Measurements from ENCODE around the gene COPS2. TPM values are rescaled to one million over a fixed set of nuclear protein-coding genes. Genes with fewer than 3 reads are reported as not detected.
"Not testable (repeated sequence)": the region's sequence is repeated elsewhere in the genome, so short reads cannot be mapped to it uniquely, and the experiment has no call there.

Gene COPS2
- total RNA-seq, 1 experiment from 2014 or later, result 103 TPM

GRCh38 chr15:49101536-49101935 is 53.9 kb downstream of the COPS2 start:
- Histone ChIP-seq H3K4me1 (no peaks in the 10 kb centered on the region), H3K27ac (no peak overlapping the region), H3K27me3 (no peaks in the 10 kb centered on the region), H3K4me3 (no peak overlapping the region), H3K9me3 (replicated peaks) (no peaks in the 10 kb centered on the region), H3K36me3 (no peaks in the 10 kb centered on the region)
- DNase-seq, result no peak

DNA sequence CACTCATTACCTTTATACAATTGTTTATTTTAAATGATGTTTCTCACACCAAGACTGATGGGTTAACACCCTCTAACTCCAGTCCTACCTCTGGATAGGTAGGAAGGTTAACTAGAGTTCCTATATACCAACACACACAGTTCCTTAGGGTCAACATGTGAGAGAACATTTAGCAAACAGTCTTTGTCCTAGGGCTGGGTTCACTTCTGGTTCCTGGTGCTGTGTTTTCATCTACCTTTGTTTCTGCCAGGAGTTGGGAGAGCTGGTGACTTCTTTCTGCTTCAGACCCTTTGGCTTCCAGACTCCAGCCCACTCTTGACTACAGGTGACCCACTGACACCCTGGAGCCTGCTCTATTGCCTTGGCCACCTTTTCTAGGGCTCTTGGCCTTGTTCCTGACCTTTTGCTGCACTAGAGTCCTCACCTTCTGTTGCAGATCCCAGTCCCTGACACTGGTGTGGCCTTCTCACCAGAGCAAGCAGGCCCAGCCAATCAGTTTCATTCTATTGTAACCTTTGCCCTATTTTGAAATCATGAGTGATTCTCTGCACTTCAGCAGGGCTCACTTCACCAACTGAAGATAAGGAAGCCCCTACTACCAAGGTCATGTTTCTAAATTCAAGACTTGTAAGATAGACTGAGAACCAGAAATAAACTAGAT is 59.2 kb downstream of the COPS2 start:
- DNase-seq, result no peak
- Histone ChIP-seq H3K4me3 (no peak overlapping the region), H3K27ac (no peak overlapping the region), H3K27me3 (no peaks in the 10 kb centered on the region), H3K9me3 (replicated peaks) (no peaks in the 10 kb centered on the region), H3K36me3 (no peaks in the 10 kb centered on the region), H3K4me1 (no peaks in the 10 kb centered on the region)

GRCh38 chr15:49094923-49095322 is 60.5 kb downstream of the COPS2 start:
- no peak overlapping the region for H3K4me3 ChIP-seq
- no peaks in the 10 kb centered on the region for H3K27me3 ChIP-seq
- no peaks in the 10 kb centered on the region for H3K36me3 ChIP-seq
- H3K9me3 ChIP-seq (replicated peaks), result no peaks in the 10 kb centered on the region
- DNase-seq, result no peak
- no peak overlapping the region for H3K27ac ChIP-seq
- H3K4me1 ChIP-seq, result no peaks in the 10 kb centered on the region

DNA sequence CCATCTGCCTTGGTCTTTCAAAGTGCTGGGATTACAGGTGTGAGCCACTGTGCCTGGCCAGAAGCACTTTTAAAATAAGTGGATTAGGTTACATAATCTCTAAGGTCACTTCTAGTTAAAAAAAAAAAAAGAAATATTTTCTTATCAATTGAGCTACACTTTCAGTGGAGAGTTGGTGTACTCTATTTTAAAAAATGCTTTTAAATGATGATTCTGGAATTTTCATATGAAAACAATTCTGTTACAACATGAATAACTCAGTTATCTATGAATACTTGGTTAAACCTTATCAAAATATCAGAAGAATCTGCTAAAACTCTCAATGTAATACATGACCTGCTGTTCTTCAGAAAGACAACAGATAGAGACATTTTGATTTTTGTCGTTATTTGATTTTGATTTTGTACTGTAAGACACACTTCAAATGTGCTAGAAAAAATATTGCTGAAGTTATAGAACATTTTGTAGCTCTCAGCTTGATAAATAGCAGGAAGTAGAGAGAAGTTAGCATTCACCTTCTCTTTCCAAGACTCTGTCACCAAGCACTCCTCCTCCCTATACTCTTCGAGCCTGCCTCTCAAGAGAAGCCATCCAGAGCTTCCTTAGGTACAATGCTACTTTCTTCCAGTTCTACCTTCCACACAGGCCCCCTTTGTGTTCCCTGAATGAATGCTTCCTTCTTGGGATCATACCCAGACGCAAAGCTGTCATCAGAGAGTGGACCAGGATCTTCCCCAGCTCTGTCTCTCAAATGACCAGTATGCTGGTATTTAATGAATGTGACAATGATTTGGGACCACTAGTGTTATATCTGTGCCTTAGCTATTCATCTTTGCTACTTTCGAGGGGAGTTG is 61.9 kb downstream of the COPS2 start:
- DNase-seq, result no peak
- no peaks in the 10 kb centered on the region for H3K4me1 ChIP-seq
- no peak overlapping the region for H3K4me3 ChIP-seq
- H3K27ac ChIP-seq, result no peak overlapping the region
- H3K27me3 ChIP-seq, result no peaks in the 10 kb centered on the region
- H3K9me3 ChIP-seq (replicated peaks), result no peaks in the 10 kb centered on the region
- H3K36me3 ChIP-seq, result no peaks in the 10 kb centered on the region

DNA sequence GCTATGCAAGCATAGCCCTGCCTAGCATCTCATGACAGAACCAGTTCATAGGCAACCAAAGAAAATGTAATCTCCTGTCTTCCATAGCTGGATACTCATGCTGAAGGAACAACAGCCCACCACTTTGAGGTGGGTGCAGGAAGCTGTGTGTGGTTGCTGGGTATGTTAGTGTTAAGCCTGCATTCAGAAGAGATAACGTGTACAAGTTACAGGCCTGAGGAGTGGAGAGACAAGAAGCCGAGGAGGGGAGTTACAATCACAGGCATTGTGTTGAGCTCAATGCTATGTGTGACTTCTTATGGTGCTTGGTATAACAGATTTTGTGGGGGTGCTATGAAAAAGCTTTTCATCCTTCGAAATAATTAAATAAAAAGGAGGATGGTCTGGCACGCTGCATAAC is 66.4 kb downstream of the COPS2 start:
- Histone ChIP-seq H3K27ac (no peak overlapping the region), H3K4me3 (no peak overlapping the region), H3K9me3 (replicated peaks) (no peaks in the 10 kb centered on the region), H3K27me3 (no peaks in the 10 kb centered on the region), H3K36me3 (no peaks in the 10 kb centered on the region), H3K4me1 (no peaks in the 10 kb centered on the region)
- DNase-seq, result no peak

DNA sequence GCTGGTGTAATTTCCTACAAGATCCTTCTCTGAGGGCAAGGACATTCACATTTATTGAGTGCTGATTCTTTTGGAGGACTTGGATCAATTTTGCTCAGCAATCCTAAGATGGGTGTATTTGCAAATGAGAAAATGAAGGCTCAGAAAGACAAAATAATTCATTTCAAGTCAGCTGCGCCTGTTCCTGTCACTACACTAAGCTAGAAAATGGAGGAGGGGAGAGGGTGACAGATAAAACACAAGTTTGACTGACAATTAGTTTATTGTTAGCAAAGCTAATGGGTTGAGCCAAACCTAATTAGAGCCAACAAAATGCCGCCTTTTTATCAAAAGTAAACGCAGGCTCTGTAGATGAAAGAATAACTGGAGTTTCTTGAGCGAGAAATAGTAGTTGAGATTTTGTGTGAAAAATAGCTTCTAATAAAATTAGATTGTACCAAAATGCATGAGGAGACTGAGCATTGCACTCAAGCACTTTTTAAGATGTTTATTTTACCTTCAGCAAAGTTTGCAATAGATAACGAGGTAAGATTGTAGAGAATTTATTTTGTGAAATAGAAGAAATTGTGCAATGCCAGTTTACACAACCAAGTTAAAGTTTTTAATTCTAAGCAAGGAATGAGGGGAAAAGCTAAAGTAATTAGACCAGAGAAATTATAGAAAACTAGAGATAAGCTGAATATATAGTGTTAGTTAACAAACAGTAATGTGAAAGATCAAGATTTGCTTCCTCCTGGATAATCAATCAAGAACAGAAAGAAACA is 69.5 kb downstream of the COPS2 start:
- Histone ChIP-seq H3K4me1 (no peaks in the 10 kb centered on the region), H3K4me3 (no peak overlapping the region), H3K27me3 (no peaks in the 10 kb centered on the region), H3K9me3 (replicated peaks) (no peaks in the 10 kb centered on the region), H3K27ac (no peak overlapping the region), H3K36me3 (no peaks in the 10 kb centered on the region)
- DNase-seq, result no peak

DNA sequence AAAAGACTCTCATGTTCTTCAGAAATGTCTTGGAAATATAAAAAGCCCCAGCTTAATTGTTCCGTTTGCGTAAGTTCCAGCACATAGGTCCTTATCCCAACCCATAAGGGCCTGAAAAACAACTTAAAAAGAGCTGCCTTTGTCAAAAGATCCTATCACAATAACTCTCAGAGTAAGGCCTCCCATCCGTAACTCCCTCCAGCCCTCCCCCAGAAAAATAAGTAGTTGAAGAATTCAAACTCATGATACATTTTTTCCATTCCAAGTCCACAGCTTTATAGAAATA is 71.2 kb downstream of the COPS2 start:
- H3K27me3 ChIP-seq, result no peaks in the 10 kb centered on the region
- H3K9me3 ChIP-seq (replicated peaks), result no peaks in the 10 kb centered on the region
- no peak overlapping the region for H3K27ac ChIP-seq
- no peaks in the 10 kb centered on the region for H3K4me1 ChIP-seq
- H3K4me3 ChIP-seq, result no peak overlapping the region
- H3K36me3 ChIP-seq, result no peaks in the 10 kb centered on the region
- DNase-seq, result no peak

DNA sequence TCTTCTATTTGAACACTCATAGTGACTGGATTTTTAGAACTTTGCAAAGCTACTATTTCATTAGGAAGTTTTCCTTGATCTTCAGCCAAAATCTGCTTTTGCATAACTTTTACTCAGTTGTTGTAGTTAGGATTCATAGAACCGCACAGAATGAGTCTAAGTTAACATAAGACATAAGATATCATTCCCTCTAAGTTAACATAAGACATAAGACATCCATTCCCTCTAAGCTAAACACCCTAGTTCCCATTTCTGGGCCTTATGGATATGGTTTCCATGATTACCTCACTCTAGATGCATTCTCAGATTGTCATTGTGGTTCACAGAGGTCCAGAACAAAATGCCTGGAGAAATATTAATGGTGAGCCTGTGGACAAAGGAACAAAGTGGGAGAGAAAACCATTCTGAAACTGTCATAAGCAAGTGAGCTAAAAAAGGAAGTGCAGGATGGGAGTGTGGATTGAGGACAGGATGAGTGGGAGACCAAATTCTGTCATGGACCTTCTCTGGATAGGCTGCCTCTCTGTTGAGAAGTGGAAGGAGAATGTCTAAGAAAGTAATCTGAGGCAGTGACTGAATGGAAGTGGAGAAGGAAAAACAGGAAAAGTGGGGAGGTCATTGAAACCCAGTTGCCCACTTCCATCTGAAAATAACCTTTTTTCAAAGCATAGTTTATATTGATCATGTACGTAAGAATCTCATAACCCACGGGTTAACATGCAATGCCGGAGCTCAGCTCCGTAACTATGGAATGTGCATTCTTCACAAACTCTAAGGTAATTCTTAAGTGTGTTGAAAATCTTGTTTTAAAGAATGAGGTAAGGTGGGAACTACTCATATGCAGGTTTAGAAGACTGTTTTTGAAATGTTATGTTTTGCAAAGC is 71.8 kb downstream of the COPS2 start:
- H3K27me3 ChIP-seq, result no peaks in the 10 kb centered on the region
- no peak overlapping the region for H3K4me3 ChIP-seq
- H3K4me1 ChIP-seq, result no peaks in the 10 kb centered on the region
- no peaks in the 10 kb centered on the region for H3K9me3 ChIP-seq (replicated peaks)
- no peaks in the 10 kb centered on the region for H3K36me3 ChIP-seq
- peak in 1 of 2 experiments; percentile 4 for DNase-seq
- no peak overlapping the region for H3K27ac ChIP-seq

DNA sequence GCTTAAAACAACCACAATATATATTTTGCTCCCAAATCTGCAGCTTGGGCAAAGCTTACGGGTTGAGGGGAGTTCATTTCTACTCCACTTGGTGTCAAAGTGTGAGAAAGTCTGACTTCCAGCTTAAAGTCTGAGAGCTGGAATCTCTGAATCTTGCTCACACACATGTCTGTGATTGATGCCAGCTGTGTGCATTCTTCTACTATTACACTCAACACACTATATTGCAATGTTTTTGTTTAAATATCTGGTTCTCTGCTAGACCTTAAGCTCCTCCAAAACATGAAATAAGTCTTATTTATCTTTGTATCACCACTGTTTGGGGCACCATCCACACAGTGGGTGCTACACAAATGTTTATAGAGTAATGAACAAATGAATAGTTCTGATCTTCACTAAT is 72.4 kb downstream of the COPS2 start:
- Histone ChIP-seq H3K4me3 (no peak overlapping the region), H3K4me1 (no peaks in the 10 kb centered on the region), H3K27ac (no peak overlapping the region), H3K27me3 (no peaks in the 10 kb centered on the region), H3K36me3 (no peaks in the 10 kb centered on the region), H3K9me3 (replicated peaks) (no peaks in the 10 kb centered on the region)
- DNase-seq, result no peak

- Histone ChIP-seq H3K9me3 (replicated peaks) (no peaks in the 10 kb centered on the region), H3K36me3 (no peaks in the 10 kb centered on the region), H3K27me3 (no peaks in the 10 kb centered on the region), H3K4me3 (no peak overlapping the region), H3K4me1 (no peaks in the 10 kb centered on the region), H3K27ac (no peak overlapping the region)
- no peak for DNase-seq
Measured at GRCh38 chr15:49079340-49080039, 75.9 kb downstream of the COPS2 start.

GRCh38 chr15:49075881-49076280 is 79.5 kb downstream of the COPS2 start:
- Histone ChIP-seq H3K36me3 (no peaks in the 10 kb centered on the region), H3K4me1 (no peaks in the 10 kb centered on the region), H3K4me3 (no peak overlapping the region), H3K27ac (no peak overlapping the region), H3K9me3 (replicated peaks) (no peaks in the 10 kb centered on the region), H3K27me3 (no peaks in the 10 kb centered on the region)
- no peak for DNase-seq

GRCh38 chr15:49074589-49075287 is 80.7 kb downstream of the COPS2 start:
- not testable (repeated sequence) for H3K36me3 ChIP-seq; H3K9me3 ChIP-seq (replicated peaks); H3K27me3 ChIP-seq; H3K27ac ChIP-seq; H3K4me1 ChIP-seq; H3K4me3 ChIP-seq; DNase-seq
